HUDEP-2 (cell line): ENCODE measurements around the gene RASGRP1.
A peak's percentile ranks its signal among the peaks of the same experiment; 100 is the strongest.
"Not testable (repeated sequence)": the region's sequence is repeated elsewhere in the genome, so short reads cannot be mapped to it uniquely, and the experiment has no call there.

ENCODE experiments used
- DNase-seq, 76 experiments: peaks; one replicate each; lab custom pipeline; 2025; ENCODE audit not compliant: unreplicated experiment in 76 of 76; lab: John Stamatoyannopoulos, UW

The RASGRP1 gene

GRCh38 chr15:38564557-38565286, at the start of gene RASGRP1:
TSS of gene RASGRP1 (minus strand) at chr15:38564814. CDS start at chr15:38564628, 186 bp downstream.
- DNase-seq: peak in 47 of 76 experiments; percentile 1 to 63 (median 28)

- DNase-seq: no peak
Observed at GRCh38 chr15:38613085-38613484, 48.5 kb upstream of the RASGRP1 start.

GRCh38 chr15:38612159-38612863, 47.7 kb upstream of the RASGRP1 start:
- DNase-seq: no peak

GRCh38 chr15:38611228-38611627, 46.6 kb upstream of the RASGRP1 start:
- no peak for DNase-seq

GRCh38 chr15:38610748-38611147, 46.1 kb upstream of the RASGRP1 start:
- no peak for DNase-seq

GRCh38 chr15:38609097-38609738, 44.6 kb upstream of the RASGRP1 start:
- no peak for DNase-seq

- no peak for DNase-seq
Observed at GRCh38 chr15:38608682-38609081, 44.1 kb upstream of the RASGRP1 start.

GRCh38 chr15:38605744-38606143, 41.1 kb upstream of the RASGRP1 start:
- DNase-seq: no peak

GRCh38 chr15:38603672-38604071, 39.1 kb upstream of the RASGRP1 start:
- DNase-seq: no peak

GRCh38 chr15:38602910-38603670, 38.5 kb upstream of the RASGRP1 start:
- no peak for DNase-seq

GRCh38 chr15:38600236-38600635, 35.6 kb upstream of the RASGRP1 start:
- no peak for DNase-seq

GRCh38 chr15:38598749-38599148, 34.1 kb upstream of the RASGRP1 start:
- no peak for DNase-seq

GRCh38 chr15:38597219-38597800, 32.7 kb upstream of the RASGRP1 start:
- DNase-seq: no peak

GRCh38 chr15:38593524-38593923, 28.9 kb upstream of the RASGRP1 start:
- DNase-seq: no peak

- DNase-seq: peak in 1 of 76 experiments; percentile 5
Observed at GRCh38 chr15:38589502-38589901, 24.9 kb upstream of the RASGRP1 start.

- DNase-seq: no peak
Observed at GRCh38 chr15:38588672-38589071, 24.1 kb upstream of the RASGRP1 start.

- DNase-seq: no peak
Observed at GRCh38 chr15:38587214-38587613, 22.6 kb upstream of the RASGRP1 start.

GRCh38 chr15:38586005-38586404, 21.4 kb upstream of the RASGRP1 start:
- DNase-seq: not testable (repeated sequence)

GRCh38 chr15:38578626-38579025, 14.0 kb upstream of the RASGRP1 start:
- no peak for DNase-seq

GRCh38 chr15:38577424-38577987, 12.9 kb upstream of the RASGRP1 start:
- no peak for DNase-seq
